Endodermal cell (in vitro differentiated cells): ENCODE data around the gene HCFC1. TPM values are rescaled to one million over a fixed set of nuclear protein-coding genes. Genes with fewer than 3 reads are reported as not detected.
A peak's percentile ranks its signal among the peaks of the same experiment; 100 is the strongest.

ENCODE experiments used
- DNase-seq: peaks from one replicate; pipeline ENCODE4 v3.0.0-alpha.2; 2017
- H3K27ac ChIP-seq: 2 replicates; pipeline ENCODE4 v1.5.1; 2013; ENCODE audit warnings: mild to moderate bottlenecking, low read depth, low read length, moderate library complexity
- H3K27me3 ChIP-seq: 2 replicates; pipeline ENCODE4 v1.6.1; 2013; ENCODE audit warnings: mild to moderate bottlenecking, low read length, moderate library complexity; ENCODE audit not compliant: insufficient read depth, control insufficient read depth, poor library complexity, severe bottlenecking
- H3K36me3 ChIP-seq: 2 replicates; pipeline ENCODE4 v1.7.0; 2013; ENCODE audit warnings: mild to moderate bottlenecking, low read length, moderate library complexity; ENCODE audit not compliant: control insufficient read depth, insufficient read depth
- H3K4me1 ChIP-seq: one replicate; pipeline ENCODE4 v1.7.0; 2013; ENCODE audit warnings: low read length; ENCODE audit not compliant: control insufficient read depth, insufficient read depth
- H3K4me3 ChIP-seq: 2 replicates; pipeline ENCODE4 v1.5.1; 2013; ENCODE audit warnings: mild to moderate bottlenecking, low read length, moderate library complexity
- H3K9ac ChIP-seq: 2 replicates; pipeline ENCODE4 v1.6.1; 2013; ENCODE audit warnings: mild to moderate bottlenecking, low read length, moderate library complexity; ENCODE audit not compliant: poor library complexity, severe bottlenecking; ENCODE audit errors: extremely low read depth
- H3K9me3 ChIP-seq: 2 replicates; pipeline ENCODE4 v1.6.1; 2013; ENCODE audit warnings: mild to moderate bottlenecking, low read length, moderate library complexity; ENCODE audit not compliant: control insufficient read depth
- H3K27ac Mint-ChIP-seq: 2 replicates; pipeline ENCODE4 v1.8.0; 2020; ENCODE audit warnings: mixed read lengths
- H3K27me3 Mint-ChIP-seq: 2 replicates; pipeline ENCODE4 v1.8.0; 2021; ENCODE audit warnings: mild to moderate bottlenecking, mixed read lengths; ENCODE audit not compliant: insufficient read depth
- H3K36me3 Mint-ChIP-seq: 2 replicates; pipeline ENCODE4 v1.8.0; 2020; ENCODE audit warnings: low read depth, mixed read lengths
- H3K4me1 Mint-ChIP-seq: 2 replicates; pipeline ENCODE4 v1.8.0; 2020; ENCODE audit warnings: mixed read lengths
- H3K4me3 Mint-ChIP-seq: 2 replicates; pipeline ENCODE4 v1.8.0; 2020; ENCODE audit warnings: mild to moderate bottlenecking, moderate library complexity, mixed read lengths
- H3K9me3 Mint-ChIP-seq: 2 replicates; pipeline ENCODE4 v1.8.0; 2020; ENCODE audit warnings: mild to moderate bottlenecking, mixed read lengths
- CTCF ChIP-seq: fragments of 200-600 bp; sonication (generic); conservative IDR thresholded peaks from 2 replicates; pipeline ENCODE4 v1.5.0; 2021; ENCODE audit warnings: antibody characterized with exemption, mild to moderate bottlenecking
- WGBS, 2 experiments: methylation state at CpG; one replicate each; pipeline versions ENCODE4 v1.1.5 to v1.1.7; 2013; ENCODE audit warnings: missing lambda C conversion rate in 2 of 2, mixed read lengths in 1 of 2; ENCODE audit not compliant: insufficient coverage in 1 of 2, insufficient read length in 1 of 2; 5-methylcytosine and 5-hydroxymethylcytosine counted together
- total RNA-seq, 2 donors: library from RNA; stranded (reverse); fragmentation: NEBNext Ultra II Directional in 1 of 2; extraction: Animal tissue kit (Norgen Biotek cat#: 25700) in 1 of 2; gene quantifications; 2 replicates in 1 of 2; 3 replicates in 1 of 2; pipeline ENCODE4 v1.2.1, GENCODE V29; 2021

The HCFC1 gene
- total RNA-seq, 2 donors from 2014 or later, result 93.4 to 112 TPM

- H3K27ac Mint-ChIP-seq, result peak overlapping the region; percentile 48
- WGBS, 2 experiments, result 95 to 97% methylated on average over 7 to 23 of the region's 24 CpGs
- no peak for TF ChIP-seq CTCF
Measured at GRCh38 chrX:153945956-153946943, 25.4 kb downstream of the HCFC1 start.

GRCh38 chrX:153944800-153945150 is 26.8 kb downstream of the HCFC1 start:
- Mint-ChIP-seq H3K27ac (no peak overlapping the region), H3K4me3 (peak overlapping the region; percentile 49), H3K36me3 (peaks cover 20% of the 10 kb centered on the region), H3K27me3 (no peaks in the 10 kb centered on the region), H3K9me3 (peaks cover 21% of the 10 kb centered on the region), H3K4me1 (peaks cover 7% of the 10 kb centered on the region)
- no peak overlapping the region for H3K9ac ChIP-seq
- no peaks in the 10 kb centered on the region for H3K27me3 ChIP-seq
- DNase-seq, result no peak
- TF ChIP-seq CTCF, result no peak
- peaks cover 2% of the 10 kb centered on the region for H3K36me3 ChIP-seq
- no peaks in the 10 kb centered on the region for H3K4me1 ChIP-seq
- 83% methylated on average over 3 of the region's 6 CpGs; no CpG with 5 or more reads in 1 of the 2 experiments for whole genome bisulfite sequencing, 2 experiments
- no peak overlapping the region for H3K27ac ChIP-seq
- no peak overlapping the region for H3K4me3 ChIP-seq
- H3K9me3 ChIP-seq, result no peaks in the 10 kb centered on the region

More at GRCh38 chrX:153945956-153946943, 25.4 kb downstream of the HCFC1 start:
- Histone ChIP-seq H3K27me3 (no peaks in the 10 kb centered on the region), H3K36me3 (peaks cover 7% of the 10 kb centered on the region), H3K9ac (no peak overlapping the region), H3K4me1 (no peaks in the 10 kb centered on the region), H3K9me3 (no peaks in the 10 kb centered on the region), H3K4me3 (no peak overlapping the region), H3K27ac (no peak overlapping the region)
- H3K36me3 Mint-ChIP-seq, result peaks cover 35% of the 10 kb centered on the region
- no peaks in the 10 kb centered on the region for H3K27me3 Mint-ChIP-seq
- no peak for DNase-seq
- peaks cover 11% of the 10 kb centered on the region for H3K9me3 Mint-ChIP-seq
- H3K4me3 Mint-ChIP-seq, result no peak overlapping the region
- H3K4me1 Mint-ChIP-seq, result peaks cover 7% of the 10 kb centered on the region

- peak; percentile 86 for DNase-seq
- H3K27me3 ChIP-seq, result no peaks in the 10 kb centered on the region
- Mint-ChIP-seq H3K4me1 (peaks cover 7% of the 10 kb centered on the region), H3K27me3 (no peaks in the 10 kb centered on the region), H3K9me3 (peaks cover 26% of the 10 kb centered on the region), H3K4me3 (peak within 1 kb of the TSS; percentile 49), H3K27ac (no peak within 1 kb of the TSS), H3K36me3 (peaks cover 16% of the 10 kb centered on the region)
- H3K4me1 ChIP-seq, result no peaks in the 10 kb centered on the region
- no peaks in the 10 kb centered on the region for H3K9me3 ChIP-seq
- WGBS, 2 experiments, result 42 to 57% methylated on average over 6 to 29 of the region's 31 CpGs
- H3K9ac ChIP-seq, result no peak within 1 kb of the TSS
- H3K27ac ChIP-seq, result no peak within 1 kb of the TSS
- TF ChIP-seq CTCF, result no peak
- H3K36me3 ChIP-seq, result no peaks in the 10 kb centered on the region
- H3K4me3 ChIP-seq, result peak within 1 kb of the TSS; percentile 72
Measured at GRCh38 chrX:153944140-153944799, 27.3 kb downstream of the HCFC1 start, which contains the start of gene RENBP. Gene RENBP (minus strand): TSS chrX:153944643. CDS start chrX:153944610, 33 bp downstream.
